Hindlimb muscle (tissue), 1 donor: ENCODE data around the gene RNF32. TPM values are rescaled to one million over a fixed set of nuclear protein-coding genes. Genes with fewer than 3 reads are reported as not detected.
"Not testable (repeated sequence)": the region's sequence is repeated elsewhere in the genome, so short reads cannot be mapped to it uniquely, and the experiment has no call there.

Source experiments
- DNase-seq: peaks from one replicate; pipeline ENCODE4 v3.0.0-alpha.2; 2013
- polyA plus RNA-seq: library from polyadenylated mRNA; unstranded; fragments of 120-200 nt; gene quantifications from one replicate; pipeline ENCODE4 v1.2.1, GENCODE V29; 2013; ENCODE audit not compliant: insufficient read length

Gene RNF32
- polyA plus RNA-seq, 1 donor, result 1.8 TPM

GRCh38 chr7:156614434-156615264 is 25.9 kb upstream of the RNF32 start:
- DNase-seq, result no peak

GRCh38 chr7:156616269-156617202 is 24.0 kb upstream of the RNF32 start:
- no peak for DNase-seq

GRCh38 chr7:156617215-156617614 is 23.4 kb upstream of the RNF32 start:
- DNase-seq, result no peak

- no peak for DNase-seq
Observed at GRCh38 chr7:156618078-156618779, 22.3 kb upstream of the RNF32 start.

- no peak for DNase-seq
Observed at GRCh38 chr7:156618780-156619367, 21.7 kb upstream of the RNF32 start.

- DNase-seq, result not testable (repeated sequence)
Observed at GRCh38 chr7:156619488-156620290, 20.9 kb upstream of the RNF32 start.

GRCh38 chr7:156620291-156620675 is 20.3 kb upstream of the RNF32 start:
- no peak for DNase-seq

GRCh38 chr7:156621652-156622051 is 18.9 kb upstream of the RNF32 start:
- DNase-seq, result no peak

- DNase-seq, result no peak
Observed at GRCh38 chr7:156625580-156625979, 15.0 kb upstream of the RNF32 start.

- no peak for DNase-seq
Observed at GRCh38 chr7:156626220-156626895, 14.2 kb upstream of the RNF32 start.

GRCh38 chr7:156628562-156628961 is 12.0 kb upstream of the RNF32 start:
- no peak for DNase-seq

- no peak for DNase-seq
Observed at GRCh38 chr7:156629873-156630272, 10.7 kb upstream of the RNF32 start.

GRCh38 chr7:156634117-156634516 is 6.5 kb upstream of the RNF32 start:
- DNase-seq, result no peak

GRCh38 chr7:156635529-156636385 is 4.8 kb upstream of the RNF32 start:
- DNase-seq, result no peak

- DNase-seq, result not testable (repeated sequence)
Observed at GRCh38 chr7:156637093-156637492, 3.5 kb upstream of the RNF32 start.

GRCh38 chr7:156638443-156639077 is 2.0 kb upstream of the RNF32 start:
- no peak for DNase-seq

GRCh38 chr7:156639426-156640256 is 933 bp upstream of the RNF32 start:
- peak; percentile 19 for DNase-seq

- no peak for DNase-seq
Observed at GRCh38 chr7:156640949-156641485, 443 bp downstream of the RNF32 start.
